Body of pancreas (tissue), 4 donors: ENCODE measurements around the gene WASF3. TPM values are rescaled to one million over a fixed set of nuclear protein-coding genes. Genes with fewer than 3 reads are reported as not detected.

Experiments
- ATAC-seq: fragments of 150-250 bp; one replicate; pipeline ENCODE4 v1.9.1; 2016
- DNase-seq, 4 donors: peaks; one replicate each; pipeline ENCODE4 v3.0.0-alpha.2; 2019
- H3K27ac ChIP-seq, 4 donors: fragments of 200-600 bp; sonication (generic); 1 replicate in 3 of 4; 2 replicates in 1 of 4; pipeline versions ENCODE4 v1.5.1 to v1.6.1; 2016 to 2019; ENCODE audit warnings: mild to moderate bottlenecking in 1 of 4, mixed read lengths in 1 of 4, moderate library complexity in 1 of 4
- H3K27me3 ChIP-seq, 2 donors: fragments of 200-600 bp; sonication (generic); one replicate each; pipeline ENCODE4 v1.6.0; 2016; ENCODE audit warnings: mild to moderate bottlenecking in 1 of 2
- H3K36me3 ChIP-seq, 2 donors: fragments of 200-600 bp; sonication (generic); replicated peaks in 1 of 2; 2 replicates each; pipeline ENCODE4 v1.5.1; 2016; ENCODE audit warnings: low read depth in 2 of 2; ENCODE audit not compliant: insufficient read depth in 1 of 2
- H3K4me1 ChIP-seq: fragments of 200-600 bp; sonication (generic); one replicate; pipeline ENCODE4 v1.6.0; 2016
- H3K4me3 ChIP-seq, 2 donors: fragments of 200-600 bp; sonication (generic); 1 replicate in 1 of 2; 2 replicates in 1 of 2; pipeline ENCODE4 v1.5.1; 2016 to 2019
- H3K9me3 ChIP-seq, 3 donors: fragments of 200-600 bp; sonication (generic); 1 replicate in 2 of 3; 2 replicates in 1 of 3; pipeline ENCODE4 v1.5.1; 2016
- POLR2A ChIP-seq, 3 donors: fragments of 450-650 bp; IDR thresholded peaks; one replicate each; pipeline ENCODE4 v1.6.1; 2016; ENCODE audit warnings: antibody characterized with exemption in 3 of 3, mild to moderate bottlenecking in 2 of 3
- WGBS, 2 donors: methylation state at CpG; one replicate each; pipeline ENCODE4 v1.1.5; 2017; 5-methylcytosine and 5-hydroxymethylcytosine counted together
- intact Hi-C: fragments of 100-400 bp; cut with DNase I; formaldehyde crosslinking; loops from one replicate; pipeline ENCODE4 v1.15.1; 2023
- total RNA-seq, 2 donors: library from RNA; depleted of rRNA; stranded (reverse); fragments of >200 nt; gene quantifications; one replicate each; pipeline ENCODE4 v1.1.0, GENCODE V29; 2016
- TF ChIP-seq, protein P1 (sequence below), 7 experiments: fragments of 450-650 bp in 4 of 7; fragments of 200-600 bp in 3 of 7; sonication (generic) in 3 of 7; IDR thresholded peaks; one replicate each; pipeline ENCODE4 v1.5.1; 2016 to 2019; ENCODE audit warnings: antibody characterized with exemption in 7 of 7

The WASF3 gene
- total RNA-seq, 2 donors from 2014 or later: 6.0 to 13.2 TPM

GRCh38 chr13:26561651-26562511 is 4.4 kb downstream of the WASF3 start:
- peaks cover 16% of the 10 kb centered on the region for H3K4me1 ChIP-seq
- intact Hi-C loops: no loop called here
- no peaks in the 10 kb centered on the region for H3K36me3 ChIP-seq
- 59 to 61% methylated on average over 8 of the region's 8 CpGs for WGBS, 2 donors
- no peaks in the 10 kb centered on the region for H3K27me3 ChIP-seq
- no peak for TF ChIP-seq POLR2A (IDR thresholded peaks at IDR 0.05)
- TF ChIP-seq, protein P1, sequence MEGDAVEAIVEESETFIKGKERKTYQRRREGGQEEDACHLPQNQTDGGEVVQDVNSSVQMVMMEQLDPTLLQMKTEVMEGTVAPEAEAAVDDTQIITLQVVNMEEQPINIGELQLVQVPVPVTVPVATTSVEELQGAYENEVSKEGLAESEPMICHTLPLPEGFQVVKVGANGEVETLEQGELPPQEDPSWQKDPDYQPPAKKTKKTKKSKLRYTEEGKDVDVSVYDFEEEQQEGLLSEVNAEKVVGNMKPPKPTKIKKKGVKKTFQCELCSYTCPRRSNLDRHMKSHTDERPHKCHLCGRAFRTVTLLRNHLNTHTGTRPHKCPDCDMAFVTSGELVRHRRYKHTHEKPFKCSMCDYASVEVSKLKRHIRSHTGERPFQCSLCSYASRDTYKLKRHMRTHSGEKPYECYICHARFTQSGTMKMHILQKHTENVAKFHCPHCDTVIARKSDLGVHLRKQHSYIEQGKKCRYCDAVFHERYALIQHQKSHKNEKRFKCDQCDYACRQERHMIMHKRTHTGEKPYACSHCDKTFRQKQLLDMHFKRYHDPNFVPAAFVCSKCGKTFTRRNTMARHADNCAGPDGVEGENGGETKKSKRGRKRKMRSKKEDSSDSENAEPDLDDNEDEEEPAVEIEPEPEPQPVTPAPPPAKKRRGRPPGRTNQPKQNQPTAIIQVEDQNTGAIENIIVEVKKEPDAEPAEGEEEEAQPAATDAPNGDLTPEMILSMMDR (IDR thresholded peaks at IDR 0.05): no peak
- no peak overlapping the region for H3K27ac ChIP-seq
- no peak for ATAC-seq
- DNase-seq: no peak
- no peak overlapping the region for H3K4me3 ChIP-seq
- no peaks in the 10 kb centered on the region for H3K9me3 ChIP-seq

DNA sequence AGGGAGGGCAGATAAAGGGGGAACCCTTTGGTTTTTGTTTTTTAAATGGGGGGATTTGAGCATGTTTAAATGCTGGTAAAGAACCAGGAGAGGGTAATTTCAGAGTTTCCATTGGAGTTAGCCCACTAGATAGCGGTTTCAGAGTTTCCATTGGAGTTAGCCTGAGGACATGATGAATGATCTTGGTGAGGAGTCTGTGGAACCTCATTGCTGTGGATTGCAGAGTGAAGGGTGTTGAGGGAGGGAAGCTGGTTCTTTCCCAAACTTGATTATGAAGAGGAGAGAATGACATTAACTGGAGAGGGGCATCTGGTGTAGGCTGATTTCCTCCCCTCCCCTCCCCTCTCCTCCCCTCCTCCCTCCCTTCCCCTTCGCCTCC is 5.0 kb downstream of the WASF3 start:
- TF ChIP-seq POLR2A (IDR thresholded peaks at IDR 0.05): no peak
- TF ChIP-seq, protein P1 (IDR thresholded peaks at IDR 0.05): no peak
- 73 to 95% methylated on average over 1 to 2 of the region's 2 CpGs for WGBS, 2 donors
- Histone ChIP-seq H3K4me1 (peaks cover 13% of the 10 kb centered on the region), H3K36me3 (no peaks in the 10 kb centered on the region), H3K4me3 (no peak overlapping the region), H3K9me3 (no peaks in the 10 kb centered on the region), H3K27ac (no peak overlapping the region), H3K27me3 (no peaks in the 10 kb centered on the region)
- DNase-seq (no peak), ATAC-seq (no peak)
- intact Hi-C loops: no loop called here

GRCh38 chr13:26563713-26564112 is 6.2 kb downstream of the WASF3 start:
- DNase-seq: no peak
- Histone ChIP-seq H3K4me3 (no peak overlapping the region), H3K27ac (no peak overlapping the region), H3K4me1 (peaks cover 7% of the 10 kb centered on the region), H3K36me3 (no peaks in the 10 kb centered on the region), H3K9me3 (no peaks in the 10 kb centered on the region), H3K27me3 (no peaks in the 10 kb centered on the region)
- TF ChIP-seq, protein P1 (IDR thresholded peaks at IDR 0.05): no peak
- TF ChIP-seq POLR2A (IDR thresholded peaks at IDR 0.05): no peak
- peak; percentile 13 for ATAC-seq
- intact Hi-C loops: no loop called here

- Histone ChIP-seq H3K9me3 (no peaks in the 10 kb centered on the region), H3K27me3 (no peaks in the 10 kb centered on the region), H3K4me3 (no peak overlapping the region), H3K36me3 (no peaks in the 10 kb centered on the region), H3K4me1 (no peaks in the 10 kb centered on the region), H3K27ac (no peak overlapping the region)
- no peak for ATAC-seq
- DNase-seq: no peak
- TF ChIP-seq POLR2A (IDR thresholded peaks at IDR 0.05): no peak
- TF ChIP-seq, protein P1 (IDR thresholded peaks at IDR 0.05): no peak
- intact Hi-C loops: no loop called here
- 80 to 82% methylated on average over 2 of the region's 2 CpGs for WGBS, 2 donors
These were observed 10.8 kb downstream of the WASF3 start for GRCh38 chr13:26568132-26568815.
